ENCODE data around the gene WFDC8. TPM values are rescaled to one million over a fixed set of nuclear protein-coding genes. Genes with fewer than 3 reads are reported as not detected.

The WFDC8 gene
- total RNA-seq, 3 donors from 2014 or later, result not detected

GRCh38 chr20:45502561-45502960 is 76.5 kb downstream of the WFDC8 start:
- no peak for TF ChIP-seq CTCF (IDR thresholded peaks at IDR 0.05)
- DNase-seq (no peak), ATAC-seq (no peak)
- Histone ChIP-seq H3K4me1 (ENCODE audit: low read depth) (peaks cover 13% of the 10 kb centered on the region), H3K4me3 (no peak overlapping the region), H3K36me3 (ENCODE audit: low read depth) (no peaks in the 10 kb centered on the region), H3K9me3 (no peaks in the 10 kb centered on the region)
- intact Hi-C loops (cut with DNase I, micrococcal nuclease), result no loop called here

Other genes starting within 250 kb of the WFDC8 start
- 100 to 1,000 TPM; 114 to 145 (median 122) TPM for gene SDC4, start 230.9 kb downstream of the WFDC8 start, total RNA-seq
- 10 to 100 TPM; 37.2 to 41.7 (median 39.9) TPM for gene SYS1, start 216.1 kb downstream of the WFDC8 start, total RNA-seq
- gene TP53TG5, start 201.0 kb downstream of the WFDC8 start, total RNA-seq, result 1 to 10 TPM; 1.4 to 2.1 (median 1.6) TPM
- gene DBNDD2, start 171.0 kb downstream of the WFDC8 start, total RNA-seq, result 100 to 1,000 TPM; 108 to 125 (median 124) TPM
- 100 to 1,000 TPM in 2 of 3 donors, 10 to 100 TPM in 1; 92.1 to 137 (median 124) TPM for gene PIGT, start 163.1 kb downstream of the WFDC8 start, total RNA-seq
- 100 to 1,000 TPM in 1 of 3 donors, 10 to 100 TPM in 2; 65.7 to 183 (median 78.0) TPM for gene WFDC2, start 109.5 kb downstream of the WFDC8 start, total RNA-seq
- gene SPINT3, start 63.7 kb downstream of the WFDC8 start, total RNA-seq, result not detected
- not detected for gene WFDC6, start 39.8 kb downstream of the WFDC8 start, total RNA-seq
- not detected for gene EPPIN, start 31.9 kb downstream of the WFDC8 start, total RNA-seq
- not detected for gene WFDC10A, start 50.5 kb upstream of the WFDC8 start, total RNA-seq
- gene WFDC9, start 52.0 kb upstream of the WFDC8 start, total RNA-seq, result not detected
- not detected for gene WFDC11, start 91.0 kb upstream of the WFDC8 start, total RNA-seq
- not detected for gene WFDC13, start 122.8 kb upstream of the WFDC8 start, total RNA-seq
- gene WFDC10B, start 125.7 kb upstream of the WFDC8 start, total RNA-seq, result under 1 TPM in 1 of 3 donors, not detected in 2; 0.73 TPM
- not detected for gene SPINT4, start 143.1 kb upstream of the WFDC8 start, total RNA-seq
- 1 to 10 TPM; 3.2 to 7.9 (median 5.1) TPM for gene WFDC3, start 212.6 kb upstream of the WFDC8 start, total RNA-seq
- gene DNTTIP1, start 212.7 kb upstream of the WFDC8 start, total RNA-seq, result 10 to 100 TPM; 32.7 to 59.5 (median 36.3) TPM
- gene UBE2C, start 233.4 kb upstream of the WFDC8 start, total RNA-seq, result 10 to 100 TPM in 1 of 3 donors, 1 to 10 TPM in 2; 4.7 to 41.1 (median 8.7) TPM
- gene TNNC2, start 248.0 kb upstream of the WFDC8 start, total RNA-seq, result 1 to 10 TPM; 2.1 to 5.4 (median 3.1) TPM

Data from mucosa of descending colon (tissue), 3 donors.